Measurements from ENCODE around the gene IGFBP4. TPM values are rescaled to one million over a fixed set of nuclear protein-coding genes. Genes with fewer than 3 reads are reported as not detected.

Gene IGFBP4
- total and polyA plus RNA-seq, 2 of the 13 experiments (the other 11 are each of a cell fraction or from before 2014, with no cell fraction given): 4.1 to 49.0 TPM

DNA sequence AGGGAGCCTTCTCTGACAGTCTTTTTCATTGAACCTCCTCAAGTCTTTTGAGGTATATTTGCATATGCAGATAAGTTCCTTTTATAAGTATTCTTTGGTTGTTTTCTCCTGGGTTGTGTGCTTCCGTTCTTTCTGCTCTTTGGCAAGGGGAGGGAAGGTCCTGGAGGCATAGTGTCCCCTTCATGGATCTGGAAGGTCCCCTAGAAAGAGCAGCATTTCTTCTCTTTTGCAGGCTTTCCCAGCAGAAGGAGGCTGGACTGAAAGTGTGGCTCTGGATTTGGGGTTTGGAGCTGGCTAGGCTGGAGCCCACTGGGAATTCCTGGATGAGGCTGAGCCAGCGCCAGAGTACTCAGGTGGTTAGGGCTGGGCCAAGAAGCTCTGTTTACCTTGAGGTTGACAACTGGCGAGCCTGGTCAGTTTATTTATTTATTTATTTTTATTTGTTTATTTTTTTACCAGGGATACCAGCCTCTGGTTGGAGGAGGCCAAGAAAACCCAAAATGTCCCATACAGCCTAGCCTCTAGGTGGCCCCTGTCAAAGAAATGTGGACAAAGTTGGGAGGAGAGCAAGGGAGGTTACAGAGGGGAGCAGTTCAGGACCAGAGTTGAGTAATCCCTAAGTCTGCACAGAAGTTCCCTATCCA, 20.1 kb upstream of the IGFBP4 start:
- Histone ChIP-seq H4K20me1 (ENCODE audit: insufficient read depth, low read length) (no peaks in the 10 kb centered on the region), H3K79me2 (ENCODE audit: insufficient read depth, low read length) (no peaks in the 10 kb centered on the region), H3K4me3 (replicated peaks in 1 of 3; ENCODE audit: insufficient read depth in 1 of 3, low read depth in 2 of 3, low read length in 3 of 3) (no peak overlapping the region), H3K36me3 (replicated peaks in 1 of 2; ENCODE audit: control insufficient read depth in 1 of 2, insufficient read depth in 2 of 2, low read length in 2 of 2) (no peaks in the 10 kb centered on the region), H2AFZ (ENCODE audit: low read length) (no peak overlapping the region), H3K27ac (ENCODE audit: extremely low read length, insufficient read depth, low read length) (no peak overlapping the region), H3K27me3 (ENCODE audit: control insufficient read depth in 1 of 2, insufficient read depth in 2 of 2, low read length in 2 of 2) (peaks cover 0 to 4% of the 10 kb centered on the region in 2 experiments; a peak in 1 of 5 replicates), H3K9me3 (ENCODE audit: low read length) (no peaks in the 10 kb centered on the region), H3K4me2 (ENCODE audit: low read depth, low read length) (peak overlapping the region; percentile 21), H3K4me1 (ENCODE audit: insufficient read depth, low read length) (peaks cover 57% of the 10 kb centered on the region), H3K9ac (ENCODE audit: insufficient read depth, low read depth, low read length) (no peak overlapping the region)
- DNase-seq (ENCODE audit: low spot score): no peak
- ChIA-PET POLR2A (interaction anchor here (0.6 kb wide), 1 partner anchor 493 kb away, joined by 3 read pairs; no protein-coding TSS in a partner anchor), CTCF (ENCODE audit: low intra/inter-chr PET ratio, low total read pairs) (interaction anchor here (0.7 kb wide), 1 partner anchor 53 kb away, joined by 3 read pairs; no protein-coding TSS in a partner anchor)
- ATAC-seq: no peak; the same call in 2 of the 3 replicates
- in situ Hi-C loops (cut with HindIII; ENCODE audit: extremely low pct_ligation_motif_present, low pct_unique_long_range_greater_than_20kb): no loop called here
- WGBS (ENCODE audit: low lambda C conversion rate): 9% methylated on average over 3 of the region's 3 CpGs
- peak; percentile 60 for FAIRE-seq
- BruUV-seq (replicated peaks): no TSS peak
- intact Hi-C loops (cut with micrococcal nuclease; ENCODE audit: unreplicated experiment): no loop called here
- TF ChIP-seq MAFG (CRISPR knock-in tag; IDR thresholded peaks at IDR 0.05) (no peak), HOXA9 (CRISPR knock-in tag; IDR thresholded peaks at IDR 0.05; ENCODE audit: borderline replicate concordance) (no peak), ATAD3A (CRISPR knock-in tag; IDR thresholded peaks at IDR 0.05) (no peak)
- TF ChIP-seq, protein P1, sequence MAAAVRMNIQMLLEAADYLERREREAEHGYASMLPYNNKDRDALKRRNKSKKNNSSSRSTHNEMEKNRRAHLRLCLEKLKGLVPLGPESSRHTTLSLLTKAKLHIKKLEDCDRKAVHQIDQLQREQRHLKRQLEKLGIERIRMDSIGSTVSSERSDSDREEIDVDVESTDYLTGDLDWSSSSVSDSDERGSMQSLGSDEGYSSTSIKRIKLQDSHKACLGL (CRISPR knock-in tag; IDR thresholded peaks at IDR 0.05): no peak
- TF ChIP-seq, protein P2, sequence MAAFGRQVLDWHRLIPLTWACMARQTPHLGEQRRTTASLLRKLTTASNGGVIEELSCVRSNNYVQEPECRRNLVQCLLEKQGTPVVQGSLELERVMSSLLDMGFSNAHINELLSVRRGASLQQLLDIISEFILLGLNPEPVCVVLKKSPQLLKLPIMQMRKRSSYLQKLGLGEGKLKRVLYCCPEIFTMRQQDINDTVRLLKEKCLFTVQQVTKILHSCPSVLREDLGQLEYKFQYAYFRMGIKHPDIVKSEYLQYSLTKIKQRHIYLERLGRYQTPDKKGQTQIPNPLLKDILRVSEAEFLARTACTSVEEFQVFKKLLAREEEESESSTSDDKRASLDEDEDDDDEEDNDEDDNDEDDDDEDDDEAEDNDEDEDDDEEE (CRISPR knock-in tag; IDR thresholded peaks at IDR 0.05): no peak
- TF ChIP-seq, protein P3, sequence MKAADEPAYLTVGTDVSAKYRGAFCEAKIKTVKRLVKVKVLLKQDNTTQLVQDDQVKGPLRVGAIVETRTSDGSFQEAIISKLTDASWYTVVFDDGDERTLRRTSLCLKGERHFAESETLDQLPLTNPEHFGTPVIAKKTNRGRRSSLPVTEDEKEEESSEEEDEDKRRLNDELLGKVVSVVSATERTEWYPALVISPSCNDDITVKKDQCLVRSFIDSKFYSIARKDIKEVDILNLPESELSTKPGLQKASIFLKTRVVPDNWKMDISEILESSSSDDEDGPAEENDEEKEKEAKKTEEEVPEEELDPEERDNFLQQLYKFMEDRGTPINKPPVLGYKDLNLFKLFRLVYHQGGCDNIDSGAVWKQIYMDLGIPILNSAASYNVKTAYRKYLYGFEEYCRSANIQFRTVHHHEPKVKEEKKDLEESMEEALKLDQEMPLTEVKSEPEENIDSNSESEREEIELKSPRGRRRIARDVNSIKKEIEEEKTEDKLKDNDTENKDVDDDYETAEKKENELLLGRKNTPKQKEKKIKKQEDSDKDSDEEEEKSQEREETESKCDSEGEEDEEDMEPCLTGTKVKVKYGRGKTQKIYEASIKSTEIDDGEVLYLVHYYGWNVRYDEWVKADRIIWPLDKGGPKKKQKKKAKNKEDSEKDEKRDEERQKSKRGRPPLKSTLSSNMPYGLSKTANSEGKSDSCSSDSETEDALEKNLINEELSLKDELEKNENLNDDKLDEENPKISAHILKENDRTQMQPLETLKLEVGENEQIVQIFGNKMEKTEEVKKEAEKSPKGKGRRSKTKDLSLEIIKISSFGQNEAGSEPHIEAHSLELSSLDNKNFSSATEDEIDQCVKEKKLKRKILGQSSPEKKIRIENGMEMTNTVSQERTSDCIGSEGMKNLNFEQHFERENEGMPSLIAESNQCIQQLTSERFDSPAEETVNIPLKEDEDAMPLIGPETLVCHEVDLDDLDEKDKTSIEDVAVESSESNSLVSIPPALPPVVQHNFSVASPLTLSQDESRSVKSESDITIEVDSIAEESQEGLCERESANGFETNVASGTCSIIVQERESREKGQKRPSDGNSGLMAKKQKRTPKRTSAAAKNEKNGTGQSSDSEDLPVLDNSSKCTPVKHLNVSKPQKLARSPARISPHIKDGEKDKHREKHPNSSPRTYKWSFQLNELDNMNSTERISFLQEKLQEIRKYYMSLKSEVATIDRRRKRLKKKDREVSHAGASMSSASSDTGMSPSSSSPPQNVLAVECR (CRISPR knock-in tag; IDR thresholded peaks at IDR 0.05; ENCODE audit: borderline replicate concordance): 0 out of 2 replicates have a peak, but pooled peaks have one; percentile 18
- TF ChIP-seq, protein P4, sequence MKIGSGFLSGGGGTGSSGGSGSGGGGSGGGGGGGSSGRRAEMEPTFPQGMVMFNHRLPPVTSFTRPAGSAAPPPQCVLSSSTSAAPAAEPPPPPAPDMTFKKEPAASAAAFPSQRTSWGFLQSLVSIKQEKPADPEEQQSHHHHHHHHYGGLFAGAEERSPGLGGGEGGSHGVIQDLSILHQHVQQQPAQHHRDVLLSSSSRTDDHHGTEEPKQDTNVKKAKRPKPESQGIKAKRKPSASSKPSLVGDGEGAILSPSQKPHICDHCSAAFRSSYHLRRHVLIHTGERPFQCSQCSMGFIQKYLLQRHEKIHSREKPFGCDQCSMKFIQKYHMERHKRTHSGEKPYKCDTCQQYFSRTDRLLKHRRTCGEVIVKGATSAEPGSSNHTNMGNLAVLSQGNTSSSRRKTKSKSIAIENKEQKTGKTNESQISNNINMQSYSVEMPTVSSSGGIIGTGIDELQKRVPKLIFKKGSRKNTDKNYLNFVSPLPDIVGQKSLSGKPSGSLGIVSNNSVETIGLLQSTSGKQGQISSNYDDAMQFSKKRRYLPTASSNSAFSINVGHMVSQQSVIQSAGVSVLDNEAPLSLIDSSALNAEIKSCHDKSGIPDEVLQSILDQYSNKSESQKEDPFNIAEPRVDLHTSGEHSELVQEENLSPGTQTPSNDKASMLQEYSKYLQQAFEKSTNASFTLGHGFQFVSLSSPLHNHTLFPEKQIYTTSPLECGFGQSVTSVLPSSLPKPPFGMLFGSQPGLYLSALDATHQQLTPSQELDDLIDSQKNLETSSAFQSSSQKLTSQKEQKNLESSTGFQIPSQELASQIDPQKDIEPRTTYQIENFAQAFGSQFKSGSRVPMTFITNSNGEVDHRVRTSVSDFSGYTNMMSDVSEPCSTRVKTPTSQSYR (CRISPR knock-in tag; IDR thresholded peaks at IDR 0.05; ENCODE audit: borderline replicate concordance): no peak
- TF ChIP-seq, protein P5, sequence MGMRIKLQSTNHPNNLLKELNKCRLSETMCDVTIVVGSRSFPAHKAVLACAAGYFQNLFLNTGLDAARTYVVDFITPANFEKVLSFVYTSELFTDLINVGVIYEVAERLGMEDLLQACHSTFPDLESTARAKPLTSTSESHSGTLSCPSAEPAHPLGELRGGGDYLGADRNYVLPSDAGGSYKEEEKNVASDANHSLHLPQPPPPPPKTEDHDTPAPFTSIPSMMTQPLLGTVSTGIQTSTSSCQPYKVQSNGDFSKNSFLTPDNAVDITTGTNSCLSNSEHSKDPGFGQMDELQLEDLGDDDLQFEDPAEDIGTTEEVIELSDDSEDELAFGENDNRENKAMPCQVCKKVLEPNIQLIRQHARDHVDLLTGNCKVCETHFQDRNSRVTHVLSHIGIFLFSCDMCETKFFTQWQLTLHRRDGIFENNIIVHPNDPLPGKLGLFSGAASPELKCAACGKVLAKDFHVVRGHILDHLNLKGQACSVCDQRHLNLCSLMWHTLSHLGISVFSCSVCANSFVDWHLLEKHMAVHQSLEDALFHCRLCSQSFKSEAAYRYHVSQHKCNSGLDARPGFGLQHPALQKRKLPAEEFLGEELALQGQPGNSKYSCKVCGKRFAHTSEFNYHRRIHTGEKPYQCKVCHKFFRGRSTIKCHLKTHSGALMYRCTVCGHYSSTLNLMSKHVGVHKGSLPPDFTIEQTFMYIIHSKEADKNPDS (CRISPR knock-in tag; IDR thresholded peaks at IDR 0.05): no peak
- TF ChIP-seq, protein P6, sequence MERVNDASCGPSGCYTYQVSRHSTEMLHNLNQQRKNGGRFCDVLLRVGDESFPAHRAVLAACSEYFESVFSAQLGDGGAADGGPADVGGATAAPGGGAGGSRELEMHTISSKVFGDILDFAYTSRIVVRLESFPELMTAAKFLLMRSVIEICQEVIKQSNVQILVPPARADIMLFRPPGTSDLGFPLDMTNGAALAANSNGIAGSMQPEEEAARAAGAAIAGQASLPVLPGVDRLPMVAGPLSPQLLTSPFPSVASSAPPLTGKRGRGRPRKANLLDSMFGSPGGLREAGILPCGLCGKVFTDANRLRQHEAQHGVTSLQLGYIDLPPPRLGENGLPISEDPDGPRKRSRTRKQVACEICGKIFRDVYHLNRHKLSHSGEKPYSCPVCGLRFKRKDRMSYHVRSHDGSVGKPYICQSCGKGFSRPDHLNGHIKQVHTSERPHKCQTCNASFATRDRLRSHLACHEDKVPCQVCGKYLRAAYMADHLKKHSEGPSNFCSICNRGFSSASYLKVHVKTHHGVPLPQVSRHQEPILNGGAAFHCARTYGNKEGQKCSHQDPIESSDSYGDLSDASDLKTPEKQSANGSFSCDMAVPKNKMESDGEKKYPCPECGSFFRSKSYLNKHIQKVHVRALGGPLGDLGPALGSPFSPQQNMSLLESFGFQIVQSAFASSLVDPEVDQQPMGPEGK (CRISPR knock-in tag; IDR thresholded peaks at IDR 0.05): 0 out of 2 replicates have a peak, but pooled peaks have one; percentile 22

All from HepG2 (cell line).